Activated CD4-positive, alpha-beta T cell treated with anti-CD3 and anti-CD28 coated beads, Interleukin-2, amount 50 U/mL, for 4 hours (primary cell): ENCODE results near the gene LCLAT1.

Experiments
- DNase-seq, 2 experiments: peaks; one replicate each; pipeline ENCODE4 v3.0.0-alpha.2; 2020

The LCLAT1 gene

GRCh38 chr2:30527411-30527810 is 80.4 kb downstream of the LCLAT1 start:
- DNase-seq: no peak

- DNase-seq: no peak
Observed at GRCh38 chr2:30527859-30528258, 80.8 kb downstream of the LCLAT1 start.

- no peak for DNase-seq
Observed at GRCh38 chr2:30530346-30530745, 83.3 kb downstream of the LCLAT1 start.

GRCh38 chr2:30541680-30542079 is 94.6 kb downstream of the LCLAT1 start:
- no peak for DNase-seq

- DNase-seq: no peak
Observed at GRCh38 chr2:30545875-30546274, 98.8 kb downstream of the LCLAT1 start.

GRCh38 chr2:30548386-30548785 is 101.3 kb downstream of the LCLAT1 start:
- DNase-seq: no peak

- no peak for DNase-seq
Observed at GRCh38 chr2:30549096-30549495, 102.0 kb downstream of the LCLAT1 start.

- no peak for DNase-seq
Observed at GRCh38 chr2:30559544-30560275, 112.7 kb downstream of the LCLAT1 start.

- no peak for DNase-seq
Observed at GRCh38 chr2:30561349-30561748, 114.3 kb downstream of the LCLAT1 start.

GRCh38 chr2:30565851-30566358 is 118.9 kb downstream of the LCLAT1 start:
- DNase-seq: no peak

- DNase-seq: no peak
Observed at GRCh38 chr2:30566631-30567030, 119.6 kb downstream of the LCLAT1 start.

GRCh38 chr2:30567317-30567716 is 120.3 kb downstream of the LCLAT1 start:
- DNase-seq: no peak

GRCh38 chr2:30569946-30570345 is 122.9 kb downstream of the LCLAT1 start:
- no peak for DNase-seq

GRCh38 chr2:30577151-30577550 is 130.1 kb downstream of the LCLAT1 start:
- no peak for DNase-seq

- no peak for DNase-seq
Observed at GRCh38 chr2:30580391-30580790, 133.3 kb downstream of the LCLAT1 start.

- DNase-seq: no peak
Observed at GRCh38 chr2:30582521-30582920, 135.5 kb downstream of the LCLAT1 start.

GRCh38 chr2:30583204-30583749 is 136.2 kb downstream of the LCLAT1 start:
- no peak for DNase-seq

GRCh38 chr2:30584116-30584515 is 137.1 kb downstream of the LCLAT1 start:
- DNase-seq: no peak

- DNase-seq: no peak
Observed at GRCh38 chr2:30588994-30589393, 141.9 kb downstream of the LCLAT1 start.

- no peak for DNase-seq
Observed at GRCh38 chr2:30590407-30590806, 143.4 kb downstream of the LCLAT1 start.

GRCh38 chr2:30591186-30591585 is 144.1 kb downstream of the LCLAT1 start:
- no peak for DNase-seq

GRCh38 chr2:30601375-30601774 is 154.3 kb downstream of the LCLAT1 start:
- no peak for DNase-seq

GRCh38 chr2:30605197-30605596 is 158.2 kb downstream of the LCLAT1 start:
- DNase-seq: no peak

- no peak for DNase-seq
Observed at GRCh38 chr2:30608643-30609042, 161.6 kb downstream of the LCLAT1 start.

- no peak for DNase-seq
Observed at GRCh38 chr2:30611583-30611982, 164.5 kb downstream of the LCLAT1 start.
